ENCODE data around the gene PPM1M.

DNA sequence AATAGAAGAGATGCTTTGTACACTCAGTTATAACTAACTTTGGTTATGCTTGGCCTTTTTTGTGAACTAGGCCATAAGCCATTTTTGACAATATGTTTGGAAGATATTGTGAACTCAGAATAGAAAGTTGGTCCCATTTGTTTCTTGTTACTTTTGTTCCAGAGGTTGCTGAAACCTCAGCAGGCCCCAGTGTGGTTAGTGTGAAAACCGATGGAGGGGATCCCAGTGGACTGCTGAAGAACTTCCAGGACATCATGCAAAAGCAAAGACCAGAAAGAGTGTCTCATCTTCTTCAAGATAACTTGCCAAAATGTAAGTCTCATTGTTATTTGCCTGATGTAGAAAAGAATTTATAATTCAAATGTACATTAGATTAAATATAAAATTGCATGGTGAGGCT is 41.9 kb upstream of the PPM1M start:
- TF ChIP-seq, protein P1, sequence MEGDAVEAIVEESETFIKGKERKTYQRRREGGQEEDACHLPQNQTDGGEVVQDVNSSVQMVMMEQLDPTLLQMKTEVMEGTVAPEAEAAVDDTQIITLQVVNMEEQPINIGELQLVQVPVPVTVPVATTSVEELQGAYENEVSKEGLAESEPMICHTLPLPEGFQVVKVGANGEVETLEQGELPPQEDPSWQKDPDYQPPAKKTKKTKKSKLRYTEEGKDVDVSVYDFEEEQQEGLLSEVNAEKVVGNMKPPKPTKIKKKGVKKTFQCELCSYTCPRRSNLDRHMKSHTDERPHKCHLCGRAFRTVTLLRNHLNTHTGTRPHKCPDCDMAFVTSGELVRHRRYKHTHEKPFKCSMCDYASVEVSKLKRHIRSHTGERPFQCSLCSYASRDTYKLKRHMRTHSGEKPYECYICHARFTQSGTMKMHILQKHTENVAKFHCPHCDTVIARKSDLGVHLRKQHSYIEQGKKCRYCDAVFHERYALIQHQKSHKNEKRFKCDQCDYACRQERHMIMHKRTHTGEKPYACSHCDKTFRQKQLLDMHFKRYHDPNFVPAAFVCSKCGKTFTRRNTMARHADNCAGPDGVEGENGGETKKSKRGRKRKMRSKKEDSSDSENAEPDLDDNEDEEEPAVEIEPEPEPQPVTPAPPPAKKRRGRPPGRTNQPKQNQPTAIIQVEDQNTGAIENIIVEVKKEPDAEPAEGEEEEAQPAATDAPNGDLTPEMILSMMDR (conservative IDR thresholded peaks at IDR 0.05; ENCODE audit: low read depth in 2 of 2), result no peak
- no peak for TF ChIP-seq NANOG (IDR thresholded peaks at IDR 0.05; ENCODE audit: borderline replicate concordance)
- no peak for TF ChIP-seq POLR2AphosphoS5 (IDR thresholded peaks at IDR 0.05; ENCODE audit: low read depth)
- TF ChIP-seq EZH2 (IDR thresholded peaks at IDR 0.05; ENCODE audit: low read depth, unreplicated experiment), result no peak
- TF ChIP-seq EZH2phosphoT487 (IDR thresholded peaks at IDR 0.05; ENCODE audit: unreplicated experiment), result no peak
- TF ChIP-seq, protein P2, sequence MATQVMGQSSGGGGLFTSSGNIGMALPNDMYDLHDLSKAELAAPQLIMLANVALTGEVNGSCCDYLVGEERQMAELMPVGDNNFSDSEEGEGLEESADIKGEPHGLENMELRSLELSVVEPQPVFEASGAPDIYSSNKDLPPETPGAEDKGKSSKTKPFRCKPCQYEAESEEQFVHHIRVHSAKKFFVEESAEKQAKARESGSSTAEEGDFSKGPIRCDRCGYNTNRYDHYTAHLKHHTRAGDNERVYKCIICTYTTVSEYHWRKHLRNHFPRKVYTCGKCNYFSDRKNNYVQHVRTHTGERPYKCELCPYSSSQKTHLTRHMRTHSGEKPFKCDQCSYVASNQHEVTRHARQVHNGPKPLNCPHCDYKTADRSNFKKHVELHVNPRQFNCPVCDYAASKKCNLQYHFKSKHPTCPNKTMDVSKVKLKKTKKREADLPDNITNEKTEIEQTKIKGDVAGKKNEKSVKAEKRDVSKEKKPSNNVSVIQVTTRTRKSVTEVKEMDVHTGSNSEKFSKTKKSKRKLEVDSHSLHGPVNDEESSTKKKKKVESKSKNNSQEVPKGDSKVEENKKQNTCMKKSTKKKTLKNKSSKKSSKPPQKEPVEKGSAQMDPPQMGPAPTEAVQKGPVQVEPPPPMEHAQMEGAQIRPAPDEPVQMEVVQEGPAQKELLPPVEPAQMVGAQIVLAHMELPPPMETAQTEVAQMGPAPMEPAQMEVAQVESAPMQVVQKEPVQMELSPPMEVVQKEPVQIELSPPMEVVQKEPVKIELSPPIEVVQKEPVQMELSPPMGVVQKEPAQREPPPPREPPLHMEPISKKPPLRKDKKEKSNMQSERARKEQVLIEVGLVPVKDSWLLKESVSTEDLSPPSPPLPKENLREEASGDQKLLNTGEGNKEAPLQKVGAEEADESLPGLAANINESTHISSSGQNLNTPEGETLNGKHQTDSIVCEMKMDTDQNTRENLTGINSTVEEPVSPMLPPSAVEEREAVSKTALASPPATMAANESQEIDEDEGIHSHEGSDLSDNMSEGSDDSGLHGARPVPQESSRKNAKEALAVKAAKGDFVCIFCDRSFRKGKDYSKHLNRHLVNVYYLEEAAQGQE (IDR thresholded peaks at IDR 0.05; ENCODE audit: unreplicated experiment), result no peak
- TF ChIP-seq, protein P3, sequence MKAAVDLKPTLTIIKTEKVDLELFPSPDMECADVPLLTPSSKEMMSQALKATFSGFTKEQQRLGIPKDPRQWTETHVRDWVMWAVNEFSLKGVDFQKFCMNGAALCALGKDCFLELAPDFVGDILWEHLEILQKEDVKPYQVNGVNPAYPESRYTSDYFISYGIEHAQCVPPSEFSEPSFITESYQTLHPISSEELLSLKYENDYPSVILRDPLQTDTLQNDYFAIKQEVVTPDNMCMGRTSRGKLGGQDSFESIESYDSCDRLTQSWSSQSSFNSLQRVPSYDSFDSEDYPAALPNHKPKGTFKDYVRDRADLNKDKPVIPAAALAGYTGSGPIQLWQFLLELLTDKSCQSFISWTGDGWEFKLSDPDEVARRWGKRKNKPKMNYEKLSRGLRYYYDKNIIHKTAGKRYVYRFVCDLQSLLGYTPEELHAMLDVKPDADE (IDR thresholded peaks at IDR 0.05), result no peak
- no peak for TF ChIP-seq ZNF331 (CRISPR knock-in tag; IDR thresholded peaks at IDR 0.05; ENCODE audit: low read depth)
- no peak for TF ChIP-seq JUNB (IDR thresholded peaks at IDR 0.05; ENCODE audit: unreplicated experiment)
- no peak for TF ChIP-seq CREB1 (CRISPR knock-in tag; IDR thresholded peaks at IDR 0.05; ENCODE audit: low read depth)

Data from GM23338 (cell line).